Stimulated activated CD8-positive, alpha-beta memory T cell treated with anti-CD3 and anti-CD28 coated beads, Interleukin-2, amount 100 ng/mL, for 48 hours (primary cell): ENCODE data around the gene KRT80.

Source experiments
- DNase-seq, 2 donors: peaks; one replicate each; pipeline ENCODE4 v3.0.0-alpha.2; 2020; ENCODE audit warnings: low read depth in 2 of 2

The KRT80 gene

DNA sequence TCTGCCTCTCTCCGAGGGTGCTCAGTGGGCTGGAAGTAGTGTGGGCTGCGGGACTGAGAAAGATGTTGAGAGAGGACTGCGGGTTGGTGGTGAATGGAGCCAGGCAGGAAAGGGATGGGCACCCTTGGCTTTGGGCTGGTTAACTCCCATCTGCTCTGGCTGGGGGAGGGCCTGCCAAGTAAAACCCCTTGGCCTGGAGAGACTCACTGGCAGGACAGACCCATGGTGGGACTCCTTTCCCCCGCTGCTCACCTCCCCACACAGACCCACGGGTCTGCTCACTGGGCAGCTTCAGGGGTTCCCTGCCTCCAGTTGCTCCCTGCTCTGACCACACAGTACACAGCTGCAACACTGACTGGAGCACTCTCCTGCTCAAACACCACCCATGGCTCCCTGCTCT lies 54.1 kb downstream of the KRT80 start:
- no peak for DNase-seq

DNA sequence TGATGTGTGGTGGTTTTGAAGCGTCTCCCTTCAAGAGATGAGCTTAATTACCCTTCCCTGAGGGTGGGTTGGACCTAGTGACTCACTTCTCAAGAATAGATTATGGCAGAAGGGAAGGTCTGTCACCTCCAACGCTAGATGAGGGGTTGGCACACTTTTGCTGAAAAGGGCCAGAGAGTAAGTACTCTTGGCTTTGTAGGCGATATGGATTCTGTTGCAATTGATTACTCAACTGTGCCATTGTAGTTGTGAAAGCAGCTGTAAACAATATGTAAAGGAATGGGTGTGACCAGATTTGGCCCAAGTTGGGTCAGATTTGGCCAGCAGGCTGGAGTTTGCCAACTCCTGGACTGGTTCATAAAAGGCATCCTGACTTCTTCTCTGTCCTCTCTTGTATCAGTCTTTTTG lies 59.1 kb downstream of the KRT80 start:
- no peak for DNase-seq

DNA sequence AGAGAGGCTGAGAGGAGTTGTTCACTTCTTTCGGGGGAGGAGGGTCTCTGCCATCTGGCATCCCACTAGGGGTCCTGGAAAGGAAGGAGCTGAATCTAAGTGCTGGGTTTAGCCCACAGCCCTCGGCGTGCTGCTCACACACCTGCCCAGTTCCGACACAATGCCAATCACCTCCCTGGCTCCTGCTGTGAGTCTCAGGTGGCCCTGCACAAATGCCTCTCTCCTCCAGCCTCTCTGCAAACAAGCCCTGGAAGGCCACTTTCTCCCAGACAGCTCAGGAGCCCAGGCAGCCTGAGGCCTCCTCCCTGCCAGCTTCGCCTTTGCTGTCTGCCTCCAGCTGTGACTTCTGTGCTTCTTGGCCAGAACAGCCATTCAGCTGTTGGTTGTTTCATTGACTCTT lies 61.1 kb downstream of the KRT80 start:
- no peak for DNase-seq

DNA sequence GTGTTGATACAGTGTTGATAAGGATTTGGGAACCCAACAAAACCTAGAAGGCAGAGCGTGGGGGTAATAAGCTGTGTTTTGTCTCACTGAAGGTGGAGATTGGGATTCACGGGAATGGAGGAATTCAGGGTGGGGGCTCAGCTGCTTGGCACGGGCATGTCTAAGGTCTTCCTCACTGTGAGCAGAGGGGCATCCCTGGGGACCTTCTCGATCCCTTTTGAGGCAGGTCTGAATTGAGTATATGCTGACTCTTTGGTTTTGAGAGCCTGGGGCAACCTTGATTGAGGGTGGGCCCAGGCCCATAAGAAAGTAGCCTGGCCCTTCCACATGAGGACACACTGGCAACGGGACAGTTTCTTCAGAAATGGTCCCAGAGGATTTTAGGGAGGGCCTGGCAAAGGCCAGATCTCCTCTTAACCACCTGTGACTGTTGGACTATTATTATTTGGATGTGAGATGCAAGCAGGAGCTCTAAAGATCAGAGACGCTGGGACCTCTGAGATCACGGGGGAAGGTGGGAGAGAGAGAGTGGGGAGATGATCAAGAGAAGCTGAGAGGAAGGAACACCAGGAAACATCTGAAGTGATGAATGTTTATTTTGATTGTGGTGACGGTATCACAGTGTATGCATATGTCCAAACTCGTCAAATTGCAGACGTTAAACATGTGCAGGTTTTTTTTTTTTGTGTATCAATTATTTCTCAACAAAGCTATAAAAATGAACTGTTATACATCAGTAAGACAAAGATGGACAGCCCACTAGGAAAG lies 63.9 kb downstream of the KRT80 start:
- no peak for DNase-seq

DNA sequence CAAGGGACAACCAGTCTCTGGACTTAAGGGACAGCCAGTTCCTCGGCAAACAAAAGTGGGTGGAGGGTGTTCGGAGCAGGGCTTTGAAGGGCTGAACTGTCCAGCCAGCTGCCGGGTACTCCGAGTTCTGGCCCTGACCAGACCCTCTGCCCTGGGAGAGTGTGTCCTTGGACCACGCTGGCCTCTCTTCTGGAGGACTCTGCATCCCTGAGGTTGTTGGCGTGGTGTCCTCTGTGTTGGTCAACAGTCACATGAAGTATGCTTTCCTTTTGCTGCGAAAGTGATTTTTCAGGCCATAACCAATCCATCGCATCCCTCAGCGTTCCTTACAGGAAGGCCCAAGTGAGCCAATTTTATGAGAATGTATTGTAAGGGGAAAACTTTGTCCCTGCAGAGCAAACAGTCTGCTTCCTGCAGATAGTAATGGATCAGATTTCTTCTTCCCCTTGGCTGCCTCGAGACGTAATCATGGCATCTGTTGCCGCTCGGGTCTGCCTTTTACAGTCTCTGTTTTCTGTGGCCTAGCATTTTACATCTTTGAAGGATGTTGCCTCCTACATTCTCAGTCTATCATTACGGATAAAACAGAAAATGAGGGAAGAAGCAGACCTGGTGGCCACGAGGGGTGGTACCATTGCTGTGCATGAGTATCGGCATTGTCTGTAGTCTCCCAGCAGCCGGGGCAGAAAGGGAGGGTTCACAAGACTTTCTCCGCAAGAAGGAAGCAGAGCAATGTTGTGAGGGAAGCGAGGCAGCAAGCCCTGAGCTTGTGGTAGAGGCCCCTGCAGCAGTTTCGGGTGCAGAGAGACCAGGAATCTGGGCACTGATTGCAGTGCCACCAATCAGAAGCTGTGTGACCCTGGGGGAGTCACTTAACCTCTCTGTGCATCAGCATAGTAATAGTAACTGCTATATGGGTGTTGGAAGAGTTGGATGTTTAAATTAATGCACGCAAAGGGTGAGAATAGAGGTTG lies 64.9 kb downstream of the KRT80 start:
- DNase-seq, result no peak

GRCh38 chr12:52126050-52126604 lies 65.7 kb downstream of the KRT80 start:
- no peak for DNase-seq

DNA sequence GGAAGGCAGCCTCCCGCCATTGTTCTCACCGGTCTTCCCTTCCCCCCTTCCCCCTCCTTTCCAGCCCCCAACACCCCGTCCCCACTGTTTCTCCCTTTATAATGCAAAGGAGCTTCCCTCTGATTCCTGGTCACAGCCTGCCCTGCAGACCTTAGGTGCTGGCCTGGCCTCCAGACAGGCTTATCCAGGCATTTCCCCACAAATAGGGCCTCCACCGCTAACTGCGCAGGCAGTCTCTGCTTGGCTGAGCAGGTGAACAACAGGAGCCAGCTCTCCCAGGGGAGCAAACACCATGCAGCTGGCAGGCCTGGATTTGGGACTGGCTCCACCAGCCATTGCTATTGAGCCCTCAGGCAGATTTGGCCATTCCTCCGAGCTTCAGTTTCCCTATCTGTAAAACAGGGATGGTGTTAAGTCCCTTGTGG lies 66.3 kb downstream of the KRT80 start:
- no peak for DNase-seq

DNA sequence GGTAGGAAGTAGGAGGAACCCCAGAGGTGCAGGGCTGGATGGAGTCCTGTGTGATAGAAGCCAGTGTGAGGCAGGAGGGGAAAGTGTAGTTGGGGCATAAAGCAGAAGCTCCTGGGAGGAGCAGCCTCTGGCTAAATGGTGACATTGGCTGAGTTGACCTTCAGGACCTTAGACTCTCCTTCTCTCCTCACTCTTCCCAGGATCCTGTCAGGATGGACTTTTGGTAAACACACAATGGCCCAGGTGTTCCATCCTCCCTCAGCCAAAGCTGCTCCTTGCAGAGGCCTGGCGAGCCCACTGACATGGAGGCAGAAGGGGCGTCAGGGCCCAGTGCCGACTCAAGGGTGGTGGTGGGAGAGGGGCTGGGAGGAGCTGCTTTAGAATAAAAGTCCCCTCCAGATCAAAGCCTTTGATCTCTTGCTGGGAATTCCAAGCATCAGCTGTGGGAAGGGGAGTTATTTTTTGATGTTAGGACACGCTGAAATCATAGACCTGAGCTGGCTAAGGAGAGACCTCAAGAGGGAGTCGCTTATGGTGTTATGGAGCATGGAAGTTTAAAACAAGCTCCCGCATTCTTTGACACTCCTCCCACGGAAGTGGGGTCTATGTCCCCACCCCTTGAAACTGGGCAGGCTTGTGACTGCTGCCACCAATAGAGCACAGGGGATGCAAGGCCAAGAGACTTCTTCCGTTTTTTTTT lies 68.2 kb downstream of the KRT80 start:
- no peak for DNase-seq

GRCh38 chr12:52122904-52123303 lies 68.9 kb downstream of the KRT80 start:
- no peak for DNase-seq

DNA sequence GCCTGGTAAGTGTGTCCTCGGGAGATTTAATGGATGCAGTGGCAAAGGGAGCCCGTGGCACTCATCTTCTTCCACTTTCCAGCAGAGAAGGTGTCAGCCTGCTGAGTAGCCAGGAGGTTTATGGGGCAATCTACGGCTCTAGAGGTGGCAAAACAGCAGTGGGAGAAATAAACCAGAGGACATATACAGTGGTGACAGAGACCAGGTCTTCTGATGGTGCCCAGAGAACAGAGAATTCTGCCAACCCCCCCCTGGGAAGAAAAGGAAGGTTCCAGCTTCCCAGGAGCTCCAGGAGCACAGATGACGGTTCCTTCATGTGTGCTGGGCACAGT lies 69.3 kb downstream of the KRT80 start:
- DNase-seq, result no peak

- DNase-seq, result peak; percentile 57
Observed at GRCh38 chr12:52121824-52122539, 69.8 kb downstream of the KRT80 start.

DNA sequence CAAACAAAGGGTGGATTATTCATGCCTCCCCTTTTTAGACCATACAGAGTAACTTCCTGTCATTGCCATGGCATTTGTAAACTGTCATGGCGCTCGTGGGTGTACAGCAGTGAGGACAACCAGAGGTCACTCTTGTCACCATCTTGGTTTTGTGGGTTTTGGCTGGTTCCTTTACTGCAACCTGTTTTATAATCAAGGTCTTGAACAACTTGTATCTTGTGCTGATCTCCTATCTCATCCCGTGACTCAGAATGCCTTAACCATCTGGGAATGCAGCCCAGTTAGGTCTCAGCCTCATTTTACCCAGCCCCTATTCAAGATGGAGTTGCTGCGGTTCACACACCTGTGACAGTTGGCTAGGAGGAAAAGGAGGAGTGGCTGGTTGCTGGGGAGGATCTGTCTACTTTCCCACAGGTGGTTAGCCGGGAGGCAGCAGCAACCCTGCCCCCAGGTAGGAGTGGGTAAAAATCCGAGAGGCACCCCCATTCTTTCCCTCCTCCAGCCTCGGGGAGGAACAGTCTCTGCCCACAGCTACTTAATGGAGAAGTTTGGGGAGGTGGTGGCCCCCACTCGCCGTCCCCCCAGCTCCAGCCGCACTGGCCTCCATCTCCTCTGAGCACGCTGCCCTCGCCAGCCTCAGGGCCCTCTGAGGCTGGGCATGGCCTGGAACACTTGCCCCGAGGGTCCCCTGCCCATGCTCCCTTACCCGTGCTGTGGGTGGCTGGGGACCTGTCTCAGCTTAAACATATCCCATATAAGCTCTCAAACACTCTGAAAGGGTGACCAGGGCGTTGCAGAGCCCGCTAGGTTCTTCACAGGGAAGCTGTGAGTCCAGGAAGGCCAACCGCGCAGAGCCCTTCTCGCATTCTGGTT lies 70.6 kb downstream of the KRT80 start:
- DNase-seq, result no peak

- DNase-seq, result peak in 1 of 2 donors; percentile 37
Observed at GRCh38 chr12:52119398-52120254, 72.2 kb downstream of the KRT80 start.
